Measurements from ENCODE around the gene SPCS1. TPM values are rescaled to one million over a fixed set of nuclear protein-coding genes. Genes with fewer than 3 reads are reported as not detected.
"Not testable (repeated sequence)": the region's sequence is repeated elsewhere in the genome, so short reads cannot be mapped to it uniquely, and the experiment has no call there.

SPCS1 gene
- total RNA-seq, 1 experiment from 2014 or later = 81.1 TPM

GRCh38 chr3:52670621-52671521 is 35.0 kb upstream of the SPCS1 start:
- intact Hi-C loops (cut with micrococcal nuclease; ENCODE audit: unreplicated experiment) = no loop called here
- POLR2A ChIA-PET (ENCODE audit: low non-redundant PET) = no interaction called here
- H3K27ac ChIP-seq (ENCODE audit: low read depth, low read length, poor library complexity, severe bottlenecking) = no peak overlapping the region

GRCh38 chr3:52671676-52672075 is 34.2 kb upstream of the SPCS1 start:
- BruUV-seq (replicated peaks) = no TSS peak
- no peaks in the 10 kb centered on the region for H3K27me3 ChIP-seq (replicated peaks; ENCODE audit: insufficient read depth, low read depth, low read length, poor library complexity)
- no peaks in the 10 kb centered on the region for H3K4me1 ChIP-seq (ENCODE audit: insufficient read depth, low read length, poor library complexity, severe bottlenecking)
- peaks cover 21% of the 10 kb centered on the region for H3K36me3 ChIP-seq (ENCODE audit: insufficient read depth, low read length, poor library complexity, severe bottlenecking)
- no peak for DNase-seq (ENCODE audit: low spot score)
- H3K4me3 ChIP-seq (ENCODE audit: low read depth, low read length, poor library complexity, severe bottlenecking) = no peak overlapping the region
- H3K9me3 ChIP-seq (ENCODE audit: low read depth, low read length, poor library complexity, severe bottlenecking) = no peaks in the 10 kb centered on the region
- H3K27ac ChIP-seq (ENCODE audit: low read depth, low read length, poor library complexity, severe bottlenecking) = no peak overlapping the region
- CTCF ChIA-PET = no interaction called here
- POLR2A ChIA-PET (ENCODE audit: low non-redundant PET) = no interaction called here
- TF ChIP-seq EZH2 (IDR thresholded peaks at IDR 0.05; ENCODE audit: borderline replicate concordance, low read depth, low read length, poor library complexity, severe bottlenecking) (no peak), CTCF (conservative IDR thresholded peaks at IDR 0.05; ENCODE audit: low read depth, low read length) (no peak)
- intact Hi-C loops (cut with micrococcal nuclease; ENCODE audit: unreplicated experiment) = no loop called here

More at GRCh38 chr3:52670621-52671521, 35.0 kb upstream of the SPCS1 start:
- H3K4me1 ChIP-seq (ENCODE audit: insufficient read depth, low read length, poor library complexity, severe bottlenecking) = no peaks in the 10 kb centered on the region
- H3K9me3 ChIP-seq (ENCODE audit: low read depth, low read length, poor library complexity, severe bottlenecking) = no peaks in the 10 kb centered on the region
- H3K36me3 ChIP-seq (ENCODE audit: insufficient read depth, low read length, poor library complexity, severe bottlenecking) = peaks cover 21% of the 10 kb centered on the region
- CTCF ChIA-PET = no interaction called here
- TF ChIP-seq CTCF (conservative IDR thresholded peaks at IDR 0.05; ENCODE audit: low read depth, low read length) (no peak), EZH2 (IDR thresholded peaks at IDR 0.05; ENCODE audit: borderline replicate concordance, low read depth, low read length, poor library complexity, severe bottlenecking) (no peak)
- no peak for DNase-seq (ENCODE audit: low spot score)
- BruUV-seq (replicated peaks) = no TSS peak
- no peaks in the 10 kb centered on the region for H3K27me3 ChIP-seq (replicated peaks; ENCODE audit: insufficient read depth, low read depth, low read length, poor library complexity)
- no peak overlapping the region for H3K4me3 ChIP-seq (ENCODE audit: low read depth, low read length, poor library complexity, severe bottlenecking)

GRCh38 chr3:52676201-52676600 is 29.7 kb upstream of the SPCS1 start:
- peaks cover 30% of the 10 kb centered on the region for H3K36me3 ChIP-seq (ENCODE audit: insufficient read depth, low read length, poor library complexity, severe bottlenecking)
- H3K27me3 ChIP-seq (replicated peaks; ENCODE audit: insufficient read depth, low read depth, low read length, poor library complexity); BruUV-seq (replicated peaks); CTCF ChIA-PET; H3K4me3 ChIP-seq (ENCODE audit: low read depth, low read length, poor library complexity, severe bottlenecking); DNase-seq (ENCODE audit: low spot score); H3K4me1 ChIP-seq (ENCODE audit: insufficient read depth, low read length, poor library complexity, severe bottlenecking); intact Hi-C loops (cut with micrococcal nuclease; ENCODE audit: unreplicated experiment); POLR2A ChIA-PET (ENCODE audit: low non-redundant PET); H3K9me3 ChIP-seq (ENCODE audit: low read depth, low read length, poor library complexity, severe bottlenecking); H3K27ac ChIP-seq (ENCODE audit: low read depth, low read length, poor library complexity, severe bottlenecking): not testable (repeated sequence)
